GM19099 (cell line): ENCODE data around the gene C5AR2.

Experiments
- POLR2A ChIP-seq: IDR thresholded peaks from 3 replicates; pipeline ENCODE4 v1.6.1; 2011; ENCODE audit warnings: low read depth; ENCODE audit not compliant: insufficient read length; ENCODE audit errors: extremely low read depth

Gene C5AR2

GRCh38 chr19:47374876-47375693 is 43.1 kb downstream of the C5AR2 start:
- no peak for TF ChIP-seq POLR2A

GRCh38 chr19:47375694-47376588 is 44.0 kb downstream of the C5AR2 start:
- no peak for TF ChIP-seq POLR2A

DNA sequence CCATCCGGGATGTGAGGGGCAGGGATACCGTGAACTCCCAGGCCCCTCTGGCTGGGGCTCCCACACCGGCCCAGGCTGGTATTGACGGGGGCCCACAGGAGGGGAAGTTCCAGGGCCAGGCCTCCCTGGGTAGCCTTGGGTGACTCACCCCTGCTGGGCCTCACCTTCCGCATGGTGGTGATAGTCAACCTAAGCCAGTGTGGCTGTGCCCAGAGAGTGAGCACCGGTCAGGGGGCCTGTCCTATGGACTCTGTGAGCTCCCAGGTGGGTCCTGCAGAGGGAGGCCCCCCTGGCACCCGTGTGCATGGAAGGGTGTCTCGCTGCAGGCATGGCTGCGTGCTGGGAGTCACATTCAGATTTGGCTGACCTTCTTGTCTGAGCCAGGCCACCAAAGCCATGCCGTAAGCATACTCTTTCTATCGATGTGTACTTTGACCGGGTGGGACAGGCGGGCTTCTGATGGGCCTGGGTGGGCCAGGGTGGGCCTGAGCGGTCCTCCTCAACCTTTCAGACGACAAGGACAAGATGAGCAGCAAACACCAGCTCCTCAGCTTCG is 44.7 kb downstream of the C5AR2 start:
- TF ChIP-seq POLR2A = no peak

DNA sequence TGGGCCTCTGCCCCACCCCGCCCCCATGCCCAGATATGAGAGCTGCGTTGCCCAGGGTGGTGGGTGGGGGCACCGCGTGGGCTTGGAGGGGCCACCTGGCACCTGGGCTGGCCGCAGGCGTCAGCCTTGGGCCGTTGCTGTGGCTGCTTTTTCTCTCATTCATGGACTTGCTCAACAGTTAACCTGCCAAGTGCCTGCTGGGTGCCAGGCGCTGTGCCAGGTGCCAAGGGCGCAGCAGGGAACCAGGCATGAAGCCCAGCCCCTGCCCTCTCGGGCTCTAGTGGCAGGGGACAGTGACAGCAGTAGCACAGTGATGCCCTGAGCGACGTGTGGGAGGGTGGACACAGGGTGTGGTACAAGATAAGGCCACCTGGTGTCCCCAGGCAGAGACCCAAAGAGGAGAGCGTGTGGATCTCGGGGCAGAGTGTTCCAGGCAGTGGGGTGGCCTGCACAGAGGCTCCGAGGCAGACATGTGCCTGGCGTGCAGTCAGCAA is 45.3 kb downstream of the C5AR2 start:
- no peak for TF ChIP-seq POLR2A

- TF ChIP-seq POLR2A = no peak
Observed at GRCh38 chr19:47377801-47378200, 45.8 kb downstream of the C5AR2 start.

GRCh38 chr19:47378246-47378645 is 46.3 kb downstream of the C5AR2 start:
- no peak for TF ChIP-seq POLR2A

DNA sequence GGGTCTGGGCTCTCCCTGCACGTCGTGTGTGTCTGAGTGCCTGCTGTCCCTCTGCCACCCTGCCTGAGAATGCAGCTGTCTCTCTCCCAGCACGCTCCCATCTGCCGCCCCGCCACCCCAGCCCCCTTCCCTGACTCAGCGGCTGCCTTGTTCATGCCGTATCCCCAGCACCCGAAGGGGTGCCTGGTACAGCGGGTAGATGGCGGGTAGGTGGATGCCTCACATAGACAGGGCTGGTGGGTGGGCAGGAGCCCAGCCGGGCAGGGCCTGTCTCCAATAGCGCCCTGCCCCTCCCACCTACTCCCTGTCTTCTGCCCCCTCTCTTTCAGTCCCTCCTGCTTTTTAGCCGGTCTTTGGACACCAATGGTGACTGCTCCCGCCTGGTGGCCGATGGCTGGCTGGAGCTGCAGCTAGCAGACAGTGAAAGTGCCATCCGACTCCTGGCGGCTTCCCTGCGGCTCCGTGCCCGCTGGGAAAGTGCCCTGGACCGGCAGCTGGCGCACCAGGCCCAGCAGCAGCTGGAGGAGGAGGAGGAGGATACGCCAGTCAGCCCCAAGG is 47.5 kb downstream of the C5AR2 start:
- TF ChIP-seq POLR2A = no peak

DNA sequence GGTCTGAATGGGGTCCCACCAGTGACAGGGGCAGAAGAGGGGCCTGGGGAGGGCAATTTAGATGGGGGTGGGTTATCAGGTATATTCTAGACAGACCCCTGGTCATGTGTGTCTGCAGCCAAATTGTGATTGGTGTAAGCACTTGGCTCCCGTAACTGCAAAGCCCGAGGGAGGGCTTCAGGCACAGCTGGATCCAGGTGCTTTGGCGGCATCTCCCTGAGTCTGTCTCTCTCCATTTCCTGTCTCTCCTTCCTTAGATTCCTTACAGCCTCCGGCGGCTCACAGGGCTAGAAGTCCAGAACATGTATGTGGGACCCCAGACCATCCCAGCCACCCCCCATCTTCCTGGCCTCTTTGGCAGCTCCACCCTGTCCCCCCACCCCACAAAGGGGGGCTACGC is 48.6 kb downstream of the C5AR2 start:
- TF ChIP-seq POLR2A = no peak

DNA sequence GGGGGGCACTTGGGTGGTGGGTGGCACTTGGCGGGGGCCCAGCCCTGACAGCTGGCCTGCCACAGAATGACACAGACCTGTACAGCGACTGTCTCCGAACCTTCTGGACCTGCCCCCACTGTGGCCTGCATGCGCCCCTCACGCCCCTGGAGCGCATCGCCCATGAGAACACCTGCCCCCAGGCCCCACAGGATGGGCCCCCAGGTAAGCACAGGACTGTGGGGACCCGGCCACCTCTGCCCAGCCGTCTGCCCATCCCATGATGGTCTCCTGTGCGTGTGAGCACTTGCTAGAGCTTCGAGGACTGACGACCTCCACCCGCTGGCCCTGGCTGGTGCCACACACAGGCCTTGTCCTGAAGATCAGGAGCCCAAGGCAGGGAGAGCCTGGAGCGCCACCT is 49.1 kb downstream of the C5AR2 start:
- no peak for TF ChIP-seq POLR2A

GRCh38 chr19:47381653-47382279 is 49.8 kb downstream of the C5AR2 start:
- TF ChIP-seq POLR2A = no peak

DNA sequence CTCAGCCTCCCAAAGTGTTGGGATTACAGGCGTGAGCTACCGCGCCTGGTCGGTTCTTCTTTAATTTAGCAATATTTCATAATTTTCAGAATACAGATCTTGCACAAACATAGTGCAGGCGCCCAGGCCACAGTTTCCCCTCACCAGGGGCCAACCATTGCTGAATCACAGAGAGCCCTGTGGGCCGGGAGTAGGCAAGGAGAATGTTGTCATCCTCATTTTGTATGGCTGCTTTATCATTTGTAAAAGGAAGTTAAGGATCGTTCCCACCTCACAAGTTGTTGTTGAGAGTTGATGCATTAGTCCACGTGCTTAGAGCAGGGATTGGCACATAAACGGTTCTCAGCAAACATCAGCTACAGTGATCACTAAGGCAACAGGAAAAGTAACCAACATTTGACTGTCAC is 57.2 kb downstream of the C5AR2 start:
- TF ChIP-seq POLR2A = no peak

DNA sequence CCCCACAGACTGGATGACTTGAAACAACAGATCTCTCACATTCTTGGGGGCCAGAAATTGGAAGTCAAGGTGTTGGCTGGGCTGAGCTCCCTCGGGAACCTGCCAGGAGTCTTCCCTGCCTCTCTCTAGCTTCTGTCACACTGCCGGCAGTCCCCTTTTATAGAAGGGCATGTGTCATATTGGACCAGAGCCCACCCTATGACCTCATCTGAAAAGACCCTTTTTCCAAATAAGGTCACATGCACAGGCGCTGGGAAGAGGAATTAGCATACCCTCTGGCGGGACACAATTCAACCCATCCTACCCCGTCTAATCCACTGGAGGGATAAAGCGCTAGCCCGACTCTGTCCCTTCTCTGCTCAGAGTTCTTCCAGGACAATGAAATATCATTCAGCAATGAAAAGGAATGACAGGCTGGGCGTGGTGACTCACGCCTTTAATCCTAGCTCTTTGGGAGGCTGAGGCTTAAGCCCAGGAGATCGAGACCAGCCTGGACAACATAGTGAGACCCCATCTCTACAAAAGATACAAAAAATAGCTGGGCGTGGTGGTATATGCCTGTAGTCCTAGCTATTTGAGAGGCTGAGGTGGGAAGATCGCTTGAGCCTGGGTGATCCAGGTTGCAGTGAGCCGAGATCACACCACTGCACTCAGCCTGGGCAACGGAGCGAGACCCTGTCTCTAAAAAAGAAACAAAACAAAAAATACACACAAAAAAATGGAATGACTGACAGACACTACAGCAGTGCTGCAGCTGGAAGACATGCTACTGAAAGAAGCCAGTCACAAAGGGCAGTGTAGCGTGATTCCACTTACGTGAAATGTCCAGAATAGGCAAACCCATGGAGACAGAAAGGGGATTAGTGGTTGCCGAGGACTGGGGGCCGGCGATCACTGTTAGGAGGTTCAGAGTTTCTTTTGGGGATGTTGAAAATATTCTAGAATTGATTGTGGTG is 58.8 kb downstream of the C5AR2 start:
- no peak for TF ChIP-seq POLR2A

DNA sequence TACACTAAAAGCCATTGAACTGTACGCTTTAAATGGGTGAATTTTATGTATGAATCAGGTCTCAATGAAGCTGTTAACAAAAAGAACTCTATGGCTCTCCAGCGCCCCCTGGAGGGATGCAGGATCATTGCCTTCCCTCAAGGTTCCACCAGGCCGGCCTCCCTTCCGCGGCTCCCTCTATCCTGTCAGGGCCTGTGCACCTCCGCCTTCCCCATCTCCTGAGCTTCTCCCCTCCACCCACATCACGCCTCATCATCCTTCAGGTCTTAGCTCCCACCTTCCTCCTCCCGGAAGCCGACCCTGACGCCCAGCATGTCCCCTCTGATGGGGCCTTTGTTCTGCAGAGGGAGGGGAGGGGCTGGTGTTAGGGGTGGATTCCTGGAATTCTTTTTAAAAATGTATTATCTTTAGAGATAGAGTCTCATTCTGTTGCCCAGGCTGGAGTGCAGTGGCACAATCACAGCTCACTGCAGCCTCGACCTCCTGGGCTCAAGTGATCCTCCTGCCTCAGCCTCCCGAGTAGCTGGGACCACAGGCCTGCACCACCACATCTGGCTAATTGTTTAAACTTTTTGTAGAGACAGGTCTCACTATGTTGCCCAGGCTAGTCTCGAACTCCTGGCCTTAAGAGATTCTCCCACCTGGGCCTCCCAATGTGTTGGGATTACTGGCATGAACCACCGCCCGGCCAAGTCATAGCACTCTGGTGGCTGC is 59.7 kb downstream of the C5AR2 start:
- TF ChIP-seq POLR2A = no peak
